Pancreas (tissue), 10 donors: Measurements from ENCODE around the gene HES4. TPM values are rescaled to one million over a fixed set of nuclear protein-coding genes. Genes with fewer than 3 reads are reported as not detected.

Source experiments
- ATAC-seq, 4 donors: fragments of 200-7000 bp; cut with Tn5 transposase; one replicate each; pipeline versions ENCODE4 v1.8.0 to v1.9.1; 2020; ENCODE audit warnings: mild to moderate bottlenecking in 4 of 4, moderate library complexity in 4 of 4
- DNase-seq, 6 donors: peaks; one replicate each; pipeline ENCODE4 v3.0.0-alpha.2; 2020
- FAIRE-seq: peaks from 2 replicates; lab custom pipeline; 2012; peaks lifted over from hg19 to GRCh38; lab: Jason Lieb, UNC
- H3K27ac ChIP-seq, 4 donors: fragments of 200-600 bp; sonication (generic); 1 replicate in 3 of 4; 2 replicates in 1 of 4; pipeline versions ENCODE4 v1.5.0 to v1.8.0; 2020
- H3K27me3 ChIP-seq, 4 donors: fragments of 200-600 bp; one replicate each; pipeline ENCODE4 v1.8.0; 2021
- H3K36me3 ChIP-seq, 3 donors: fragments of 200-600 bp; sonication (generic) in 1 of 3; one replicate each; pipeline versions ENCODE4 v1.5.0 to v1.8.0; 2020 to 2021
- H3K4me1 ChIP-seq, 3 donors: fragments of 200-600 bp; one replicate each; pipeline ENCODE4 v1.8.0; 2021
- H3K4me3 ChIP-seq, 4 donors: fragments of 200-600 bp; sonication (generic) in 2 of 4; one replicate each; pipeline versions ENCODE4 v1.5.0 to v1.8.0; 2020 to 2021
- H3K9me3 ChIP-seq, 4 donors: fragments of 200-600 bp; one replicate each; pipeline ENCODE4 v1.8.0; 2021
- WGBS, 2 donors: extraction: QIAGEN DNeasy Blood & Tissue Kit; methylation state at CpG; one replicate each; pipeline ENCODE4 v1.1.7; 2013; 5-methylcytosine and 5-hydroxymethylcytosine counted together
- intact Hi-C, 3 donors: fragments of 100-400 bp; cut with DNase I; formaldehyde crosslinking; loops; one replicate each; pipeline versions ENCODE4 v1.11.1 to v1.14.2; 2022
- polyA plus RNA-seq, 2 donors: library from polyadenylated mRNA; stranded (reverse); fragments of 200-250 nt; gene quantifications; one replicate each; pipeline ENCODE4 v1.2.3, GENCODE V29; 2013
- total RNA-seq, 6 donors: library from RNA; stranded (reverse); fragmentation: NEBNext Ultra II Directional in 4 of 6; extraction: Animal tissue kit (Norgen Biotek cat#: 25700) in 4 of 6; gene quantifications; one replicate each; pipeline versions ENCODE4 v1.2.1 to v1.2.4, GENCODE V29; 2021 to 2023
- TF ChIP-seq, protein P1 (sequence below), 4 donors: fragments of 200-600 bp; sonication (generic) in 3 of 4; IDR thresholded peaks; one replicate each; pipeline versions ENCODE4 v1.5.0 to v1.8.0; 2021; ENCODE audit warnings: antibody characterized with exemption in 4 of 4
- donor health status: healthy with polysubstance abuse.
- donor health status: DM: no; HTN: no; CAD: no; lungs with moderate emphysema.
- donor health status: DM: no; HTN: no; CAD: no.
- donor health status: control.
- donor health status: control.
- donor health status: Bipolar disorder and iron deficiency.
- donor health status: DM: yes; HTN: yes; CAD: no.
- donor health status: DM: no; HTN: no; CAD: no.
- donor health status: DM: no; HTN: no; CAD: no.
- donor health status: DM: yes; HTN: yes; CAD: no.

Gene HES4
- total and polyA plus RNA-seq, 8 donors = 13.2 to 46.4 (median 25.6) TPM

DNA sequence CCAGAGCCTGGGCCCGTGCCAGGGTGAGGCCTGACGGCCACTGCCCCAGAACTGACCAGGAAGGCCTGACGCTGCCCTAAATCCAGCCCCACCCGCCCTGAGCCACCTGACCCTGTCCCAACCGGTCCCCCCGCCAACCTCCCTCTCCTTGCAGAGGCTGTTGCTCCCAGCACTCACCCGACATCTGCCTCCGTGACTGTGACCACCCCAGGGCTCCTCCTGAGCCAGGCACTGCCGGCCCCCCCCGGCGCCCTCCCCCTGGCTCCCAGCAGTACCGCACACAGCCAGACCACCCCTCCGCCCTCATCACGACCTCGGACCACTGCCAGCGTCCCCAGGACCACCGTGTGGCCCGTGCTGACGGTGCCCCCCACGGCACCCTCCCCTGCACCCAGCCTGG, 46.3 kb upstream of the HES4 start:
- no peak for FAIRE-seq
- intact Hi-C loops = no loop called here
- no peaks in the 10 kb centered on the region for H3K4me1 ChIP-seq

DNA sequence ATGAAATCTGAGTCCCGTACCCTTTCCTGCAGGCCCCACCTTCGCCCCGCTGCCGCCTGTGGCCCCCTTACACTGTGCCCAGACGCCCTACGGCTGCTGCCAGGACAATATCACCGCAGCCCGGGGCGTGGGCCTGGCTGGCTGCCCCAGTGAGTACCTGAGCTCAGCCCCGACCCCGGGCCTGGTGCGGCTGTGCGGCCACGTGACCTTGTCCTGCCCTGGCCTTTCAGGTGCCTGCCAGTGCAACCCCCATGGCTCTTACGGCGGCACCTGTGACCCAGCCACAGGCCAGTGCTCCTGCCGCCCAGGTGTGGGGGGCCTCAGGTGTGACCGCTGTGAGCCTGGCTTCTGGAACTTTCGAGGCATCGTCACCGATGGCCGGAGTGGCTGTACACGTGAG, 45.2 kb upstream of the HES4 start:
- H3K36me3 ChIP-seq = peaks cover 0 to 20% (median 0%) of the 10 kb centered on the region in 3 donors
- H3K4me3 ChIP-seq = no peak overlapping the region
- no peak for DNase-seq
- TF ChIP-seq, protein P1, sequence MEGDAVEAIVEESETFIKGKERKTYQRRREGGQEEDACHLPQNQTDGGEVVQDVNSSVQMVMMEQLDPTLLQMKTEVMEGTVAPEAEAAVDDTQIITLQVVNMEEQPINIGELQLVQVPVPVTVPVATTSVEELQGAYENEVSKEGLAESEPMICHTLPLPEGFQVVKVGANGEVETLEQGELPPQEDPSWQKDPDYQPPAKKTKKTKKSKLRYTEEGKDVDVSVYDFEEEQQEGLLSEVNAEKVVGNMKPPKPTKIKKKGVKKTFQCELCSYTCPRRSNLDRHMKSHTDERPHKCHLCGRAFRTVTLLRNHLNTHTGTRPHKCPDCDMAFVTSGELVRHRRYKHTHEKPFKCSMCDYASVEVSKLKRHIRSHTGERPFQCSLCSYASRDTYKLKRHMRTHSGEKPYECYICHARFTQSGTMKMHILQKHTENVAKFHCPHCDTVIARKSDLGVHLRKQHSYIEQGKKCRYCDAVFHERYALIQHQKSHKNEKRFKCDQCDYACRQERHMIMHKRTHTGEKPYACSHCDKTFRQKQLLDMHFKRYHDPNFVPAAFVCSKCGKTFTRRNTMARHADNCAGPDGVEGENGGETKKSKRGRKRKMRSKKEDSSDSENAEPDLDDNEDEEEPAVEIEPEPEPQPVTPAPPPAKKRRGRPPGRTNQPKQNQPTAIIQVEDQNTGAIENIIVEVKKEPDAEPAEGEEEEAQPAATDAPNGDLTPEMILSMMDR (IDR thresholded peaks at IDR 0.05) = no peak
- no peak for FAIRE-seq
- no peaks in the 10 kb centered on the region for H3K9me3 ChIP-seq
- ATAC-seq = no peak
- H3K27me3 ChIP-seq = no peaks in the 10 kb centered on the region
- WGBS, 2 donors = 88 to 90% methylated on average over 19 to 23 of the region's 23 CpGs
- no peak overlapping the region for H3K27ac ChIP-seq
- H3K4me1 ChIP-seq = peaks cover 4% of the 10 kb centered on the region in 3 donors
- intact Hi-C loops = no loop called here

More for the DNA sequence above, 46.3 kb upstream of the HES4 start:
- Histone ChIP-seq H3K4me3 (no peak overlapping the region), H3K27me3 (no peaks in the 10 kb centered on the region), H3K27ac (no peak overlapping the region), H3K9me3 (no peaks in the 10 kb centered on the region), H3K36me3 (peaks cover 0 to 27% (median 0%) of the 10 kb centered on the region in 3 donors)
- 94 to 99% methylated on average over 20 of the region's 20 CpGs for WGBS, 2 donors
- no peak for ATAC-seq
- TF ChIP-seq, protein P1 (IDR thresholded peaks at IDR 0.05) = no peak
- no peak for DNase-seq

DNA sequence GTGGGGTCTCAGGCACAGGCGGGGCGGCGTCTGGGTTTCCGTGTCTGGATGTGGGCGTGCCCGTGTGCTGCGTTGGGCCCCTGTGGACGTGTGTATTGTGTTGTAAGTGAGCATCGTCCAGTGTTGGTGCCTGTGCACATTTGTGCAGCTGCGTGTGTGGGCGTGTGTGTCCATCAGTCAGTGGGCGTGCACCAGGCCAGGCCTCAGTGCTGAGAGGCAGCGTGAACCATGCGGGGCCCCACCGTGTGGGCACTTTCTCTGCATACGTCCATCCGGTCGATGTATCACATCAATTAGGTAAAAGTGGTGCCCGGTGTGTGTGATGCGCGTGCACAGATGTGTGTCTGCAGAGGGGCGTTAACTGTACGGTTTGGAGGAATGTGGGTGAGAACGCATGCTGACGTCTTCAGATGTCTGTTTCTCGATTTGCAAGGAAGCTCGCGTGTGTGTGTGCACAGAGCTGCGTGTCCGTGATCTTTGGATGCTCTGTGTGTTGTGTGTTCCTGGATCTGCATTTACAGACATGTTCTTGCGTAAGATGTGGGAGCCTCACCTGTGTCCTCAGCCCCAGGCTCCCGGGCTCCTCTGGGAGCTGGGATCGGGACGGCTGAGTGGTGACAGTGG, 44.7 kb upstream of the HES4 start:
- H3K27ac ChIP-seq = no peak overlapping the region
- ATAC-seq = no peak
- no peak for DNase-seq
- H3K4me1 ChIP-seq = peaks cover 8 to 9% (median 8%) of the 10 kb centered on the region in 3 donors
- H3K4me3 ChIP-seq = no peak overlapping the region
- no peaks in the 10 kb centered on the region for H3K27me3 ChIP-seq
- H3K9me3 ChIP-seq = no peaks in the 10 kb centered on the region
- intact Hi-C loops = no loop called here
- TF ChIP-seq, protein P1 (IDR thresholded peaks at IDR 0.05) = no peak
- FAIRE-seq = no peak
- H3K36me3 ChIP-seq = peaks cover 0 to 20% (median 0%) of the 10 kb centered on the region in 3 donors
- 90 to 93% methylated on average over 34 of the region's 34 CpGs for WGBS, 2 donors

DNA sequence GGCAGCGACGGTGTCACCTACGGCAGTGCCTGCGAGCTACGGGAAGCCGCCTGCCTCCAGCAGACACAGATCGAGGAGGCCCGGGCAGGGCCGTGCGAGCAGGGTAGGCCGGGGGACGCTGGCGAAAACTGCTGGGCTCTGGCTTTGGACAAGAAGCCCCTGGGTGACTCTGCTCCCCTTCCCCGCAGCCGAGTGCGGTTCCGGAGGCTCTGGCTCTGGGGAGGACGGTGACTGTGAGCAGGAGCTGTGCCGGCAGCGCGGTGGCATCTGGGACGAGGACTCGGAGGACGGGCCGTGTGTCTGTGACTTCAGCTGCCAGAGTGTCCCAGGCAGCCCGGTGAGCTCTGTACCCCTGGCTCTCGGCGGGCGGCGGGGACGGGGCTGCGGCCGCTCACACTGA, 44.0 kb upstream of the HES4 start:
- intact Hi-C loops = no loop called here
- Histone ChIP-seq H3K4me3 (no peak overlapping the region), H3K9me3 (no peaks in the 10 kb centered on the region), H3K36me3 (peaks cover 0 to 20% (median 0%) of the 10 kb centered on the region in 3 donors), H3K27ac (no peak overlapping the region), H3K4me1 (peaks cover 8 to 9% (median 8%) of the 10 kb centered on the region in 3 donors), H3K27me3 (no peaks in the 10 kb centered on the region)
- DNase-seq = no peak
- WGBS, 2 donors = 96% methylated on average over 32 to 33 of the region's 33 CpGs
- FAIRE-seq = no peak
- TF ChIP-seq, protein P1 (IDR thresholded peaks at IDR 0.05) = no peak
- ATAC-seq = no peak

DNA sequence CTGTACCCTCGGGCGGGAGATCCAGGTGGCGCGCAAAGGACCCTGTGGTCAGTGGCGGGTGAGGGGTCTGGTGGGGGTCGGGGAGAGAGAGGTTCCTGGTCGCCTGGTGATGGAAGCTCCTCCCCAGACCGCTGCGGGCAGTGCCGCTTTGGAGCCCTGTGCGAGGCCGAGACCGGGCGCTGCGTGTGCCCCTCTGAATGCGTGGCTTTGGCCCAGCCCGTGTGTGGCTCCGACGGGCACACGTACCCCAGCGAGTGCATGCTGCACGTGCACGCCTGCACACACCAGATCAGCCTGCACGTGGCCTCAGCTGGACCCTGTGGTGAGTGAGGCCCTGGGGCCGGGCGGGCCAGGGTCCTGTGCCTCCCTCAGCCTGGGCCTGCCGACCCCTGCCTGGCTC, 43.5 kb upstream of the HES4 start:
- ATAC-seq (no peak), DNase-seq (no peak), FAIRE-seq (no peak)
- intact Hi-C loops = no loop called here
- H3K4me3 ChIP-seq = no peak overlapping the region
- peaks cover 0 to 20% (median 0%) of the 10 kb centered on the region in 3 donors for H3K36me3 ChIP-seq
- H3K27ac ChIP-seq = no peak overlapping the region
- TF ChIP-seq, protein P1 (IDR thresholded peaks at IDR 0.05) = no peak
- H3K9me3 ChIP-seq = no peaks in the 10 kb centered on the region
- H3K4me1 ChIP-seq = peaks cover 8 to 9% (median 8%) of the 10 kb centered on the region in 3 donors
- no peaks in the 10 kb centered on the region for H3K27me3 ChIP-seq
- WGBS, 2 donors = 95 to 97% methylated on average over 24 to 27 of the region's 27 CpGs
